AG04449 (cell line): ENCODE data around the gene SCN4B.

Experiments used
- CTCF ChIA-PET: fragments of 350-600 bp; formaldehyde crosslinking; extraction: SDS; loops from one replicate; lab custom pipeline; 2021; ENCODE audit warnings: antibody characterized with exemption; lab: Yijun Ruan, JAX
- POLR2A ChIA-PET: fragments of 400-600, 350-600 bp; formaldehyde crosslinking; extraction: SDS; loops from one replicate; lab custom pipeline; 2020; ENCODE audit warnings: antibody characterized with exemption, inconsistent platforms; lab: Yijun Ruan, JAX
- DNase-seq: peaks from one replicate; pipeline ENCODE4 v3.0.0-alpha.2; 2010; ENCODE audit warnings: low read depth, low spot score
- H3K4me3 ChIP-seq: 2 replicates; pipeline ENCODE4 v1.5.1; 2011; ENCODE audit warnings: low read depth, mild to moderate bottlenecking, control low read depth, low read length
- CTCF ChIP-seq: IDR thresholded peaks from one replicate; pipeline ENCODE4 v1.5.1; 2011; ENCODE audit warnings: mild to moderate bottlenecking, moderate library complexity, low read length, control low read depth, inconsistent platforms; ENCODE audit not compliant: insufficient read depth; ENCODE audit errors: missing control alignments

The SCN4B gene

GRCh38 chr11:118126082-118126838, 26.4 kb downstream of the SCN4B start:
- ChIA-PET POLR2A (no interaction called here), CTCF (interaction anchor here (1.3 kb wide), 1 partner anchor 45 kb away, joined by 3 read pairs; no protein-coding TSS in a partner anchor)
- DNase-seq: no peak
- H3K4me3 ChIP-seq: no peak overlapping the region
- no peak for TF ChIP-seq CTCF

GRCh38 chr11:118124929-118125535, 27.6 kb downstream of the SCN4B start:
- ChIA-PET CTCF (interaction anchor here (1.4 to 1.5 kb wide), 2 partner anchors 20 to 46 kb away, joined by 4 read pairs; no protein-coding TSS in a partner anchor), POLR2A (no interaction called here)
- no peak for DNase-seq

GRCh38 chr11:118120793-118121192, 31.8 kb downstream of the SCN4B start:
- no peak overlapping the region for H3K4me3 ChIP-seq
- DNase-seq: no peak
- POLR2A ChIA-PET: no interaction called here
- TF ChIP-seq CTCF: no peak
- CTCF ChIA-PET: interaction anchor here (1.4 to 1.5 kb wide), 2 partner anchors 50 to 67 kb away, joined by 3 to 6 read pairs; no protein-coding TSS in a partner anchor

More at GRCh38 chr11:118124929-118125535, 27.6 kb downstream of the SCN4B start:
- no peak for TF ChIP-seq CTCF
- H3K4me3 ChIP-seq: no peak overlapping the region

- H3K4me3 ChIP-seq: no peak overlapping the region
- CTCF ChIA-PET: no interaction called here
- TF ChIP-seq CTCF: no peak
- no peak for DNase-seq
- POLR2A ChIA-PET: no interaction called here
Measured at GRCh38 chr11:118117790-118118601, 34.6 kb downstream of the SCN4B start.

- ChIA-PET POLR2A (no interaction called here), CTCF (no interaction called here)
- no peak for DNase-seq
- no peak for TF ChIP-seq CTCF
- H3K4me3 ChIP-seq: no peak overlapping the region
Measured at GRCh38 chr11:118115048-118115447, 37.6 kb downstream of the SCN4B start.
